K562 (cell line): ENCODE measurements around the gene HAX1. TPM values are rescaled to one million over a fixed set of nuclear protein-coding genes. Genes with fewer than 3 reads are reported as not detected.

Source experiments
- ATAC-seq: fragments of 200-7000 bp; cut with Tn5 transposase; 3 replicates; pipeline ENCODE4 v1.9.1; 2020; ENCODE audit warnings: moderate library complexity
- BruUV-seq: library from RNA; stranded (reverse); fragments of 400-500 nt; replicated peaks from 2 replicates; lab custom pipeline; 2021; lab: Mats Ljungman, UMichigan
- CTCF ChIA-PET: fragments of 300-600 bp; formaldehyde crosslinking; extraction: SDS; loops from one replicate; lab custom pipeline; 2021; ENCODE audit warnings: low intra/inter-chr PET ratio; lab: Yijun Ruan, JAX
- POLR2A ChIA-PET: fragments of 300-600, 350-650 bp; sonication (Branson Sonifier 250); formaldehyde crosslinking; extraction: SDS; loops from one replicate; lab custom pipeline; 2021; ENCODE audit warnings: antibody characterized with exemption, inconsistent platforms; lab: Yijun Ruan, JAX
- DNase-seq, 4 experiments: peaks; one replicate each; pipeline versions ENCODE4 v3.0.0 to v3.0.0-alpha.2; 2011 to 2018; ENCODE audit warnings: low spot score in 3 of 4, mixed read lengths in 3 of 4; ENCODE audit errors: extremely low read depth in 1 of 4
- FAIRE-seq: peaks from 2 replicates; lab custom pipeline; 2011; peaks lifted over from hg19 to GRCh38; lab: Jason Lieb, UNC
- H2AFZ ChIP-seq: 2 replicates; pipeline ENCODE4 v1.6.0; 2011; ENCODE audit warnings: low read depth, low read length, control low read depth, inconsistent platforms
- H3K27ac ChIP-seq: fragments of 200-600 bp; 3 replicates; pipeline ENCODE4 v1.8.0; 2011; ENCODE audit warnings: low read depth, mild to moderate bottlenecking, control low read depth, inconsistent platforms, low read length, moderate library complexity, mixed read lengths; ENCODE audit errors: extremely low read depth
- H3K27me3 ChIP-seq, 2 experiments: fragments of 300-600 bp in 1 of 2; 2 replicates in 1 of 2; 3 replicates in 1 of 2; pipeline versions ENCODE4 v1.6.0 to v1.8.0; 2011; ENCODE audit warnings: inconsistent platforms in 2 of 2, low read length in 2 of 2, mild to moderate bottlenecking in 1 of 2, mixed read lengths in 1 of 2, moderate library complexity in 1 of 2; ENCODE audit not compliant: control insufficient read depth in 2 of 2, insufficient read depth in 2 of 2
- H3K36me3 ChIP-seq: fragments of 300-600 bp; 3 replicates; pipeline ENCODE4 v1.8.0; 2011; ENCODE audit warnings: mild to moderate bottlenecking, low read length, inconsistent platforms; ENCODE audit not compliant: control insufficient read depth, insufficient read depth
- H3K4me1 ChIP-seq, 2 experiments: fragments of 200-600 bp in 1 of 2; replicated peaks in 1 of 2; 2 replicates in 1 of 2; 3 replicates in 1 of 2; pipeline versions ENCODE4 v1.5.1 to v1.8.0; 2011; ENCODE audit warnings: inconsistent platforms in 2 of 2, low read length in 2 of 2, mild to moderate bottlenecking in 1 of 2, mixed read lengths in 1 of 2, moderate library complexity in 1 of 2; ENCODE audit not compliant: control insufficient read depth in 2 of 2, insufficient read depth in 2 of 2
- H3K4me2 ChIP-seq: 2 replicates; pipeline ENCODE4 v1.6.1; 2011; ENCODE audit warnings: low read length, control low read depth, inconsistent platforms, mixed read lengths; ENCODE audit not compliant: insufficient read depth
- H3K4me3 ChIP-seq: fragments of 200-600 bp; sonication (generic), shearing (Covaris generic); 2 replicates; pipeline ENCODE4 v1.5.1; 2016; ENCODE audit warnings: control low read depth, inconsistent platforms
- H3K79me2 ChIP-seq: fragments of 200-600 bp; 3 replicates; pipeline ENCODE4 v1.8.0; 2011; ENCODE audit warnings: low read length, inconsistent platforms; ENCODE audit not compliant: control insufficient read depth, insufficient read depth
- H3K9ac ChIP-seq, 2 experiments: 2 replicates each; pipeline versions ENCODE4 v1.6.0 to v1.6.1; 2011; ENCODE audit warnings: low read depth in 2 of 2, low read length in 2 of 2, control low read depth in 1 of 2, inconsistent platforms in 1 of 2, mild to moderate bottlenecking in 1 of 2, mixed read lengths in 1 of 2; ENCODE audit not compliant: insufficient read depth in 1 of 2
- H3K9me1 ChIP-seq: one replicate; pipeline ENCODE4 v1.6.0; 2011; ENCODE audit warnings: inconsistent platforms, mild to moderate bottlenecking, low read length, moderate library complexity; ENCODE audit not compliant: control insufficient read depth, insufficient read depth
- H3K9me3 ChIP-seq: replicated peaks from 2 replicates; pipeline ENCODE4 v1.5.1; 2011; ENCODE audit warnings: low read depth, low read length, inconsistent platforms; ENCODE audit not compliant: control insufficient read depth, insufficient read depth
- H4K20me1 ChIP-seq: replicated peaks from 2 replicates; pipeline ENCODE4 v1.6.1; 2011; ENCODE audit warnings: low read length, inconsistent platforms, mixed read lengths; ENCODE audit not compliant: control insufficient read depth, insufficient read depth
- ARID1B ChIP-seq: fragments of 450-650 bp; IDR thresholded peaks from 2 replicates; pipeline ENCODE4 v1.6.1; 2016; ENCODE audit warnings: antibody characterized with exemption, mild to moderate bottlenecking, inconsistent platforms
- ATF6 ChIP-seq: sonication (generic); formaldehyde crosslinking; IDR thresholded peaks from 2 replicates; pipeline ENCODE4 v1.4.0; 2020; ENCODE audit warnings: mild to moderate bottlenecking, missing genetic modification reagents
- CBFA2T3 ChIP-seq: fragments of 450-650 bp; IDR thresholded peaks from 2 replicates; pipeline ENCODE4 v1.6.1; 2017
- CBX8 ChIP-seq: fragments of 200-600 bp; sonication (generic); IDR thresholded peaks from 2 replicates; pipeline ENCODE4 v1.6.1; 2012; ENCODE audit warnings: borderline replicate concordance, mixed run types, low read depth, mild to moderate bottlenecking, moderate library complexity, mixed read lengths, low read length, control low read depth, inconsistent platforms; ENCODE audit not compliant: poor library complexity, severe bottlenecking; ENCODE audit errors: extremely low read depth
- CHD4 ChIP-seq: fragments of 200-600 bp; sonication (generic); IDR thresholded peaks from 3 replicates; pipeline ENCODE4 v1.6.1; 2012; ENCODE audit warnings: low read depth, mild to moderate bottlenecking, mixed read lengths, low read length, inconsistent platforms; ENCODE audit not compliant: insufficient read depth, insufficient replicate concordance, poor library complexity, severe bottlenecking
- ELF4 ChIP-seq: fragments of 450-650 bp; formaldehyde crosslinking; IDR thresholded peaks from 2 replicates; pipeline ENCODE4 v1.4.0; 2022; ENCODE audit warnings: missing genetic modification characterization
- JUND ChIP-seq, 2 experiments: IDR thresholded peaks; 2 replicates in 1 of 2; 3 replicates in 1 of 2; pipeline ENCODE4 v1.6.1; 2011; ENCODE audit warnings: borderline replicate concordance in 2 of 2, low read depth in 2 of 2, low read length in 2 of 2, improper control_type of control experiment in 1 of 2, missing biosample characterization in 1 of 2, missing genetic modification characterization in 1 of 2, missing genetic modification reagents in 1 of 2
- KHSRP ChIP-seq: fragments of 450-650 bp; IDR thresholded peaks from 2 replicates; pipeline ENCODE4 v1.6.1; 2017
- NCOA6 ChIP-seq: fragments of 450-650 bp; IDR thresholded peaks from 2 replicates; pipeline ENCODE4 v1.6.1; 2017; ENCODE audit warnings: mild to moderate bottlenecking
- SIRT6 ChIP-seq: IDR thresholded peaks from one replicate; pipeline ENCODE4 v1.6.1; 2012; ENCODE audit warnings: low read depth, mild to moderate bottlenecking, control low read depth, inconsistent platforms, low read length, moderate library complexity
- ZNF165 ChIP-seq: fragments of 250-450 bp; sonication (Bioruptor Pico); IDR thresholded peaks from 2 replicates; pipeline ENCODE4 v1.4.0; 2020; ENCODE audit warnings: borderline replicate concordance
- WGBS: fragments of 100-300 bp; shearing (Covaris generic); methylation state at CpG from one replicate; pipeline ENCODE4 v1.1.6; 2016; ENCODE audit warnings: low coverage, mixed read lengths; ENCODE audit not compliant: insufficient coverage; ENCODE audit errors: missing lambda C conversion rate; 5-methylcytosine and 5-hydroxymethylcytosine counted together
- in situ Hi-C: fragments of 300-500 bp; cut with MboI; formaldehyde crosslinking; loops from 4 replicates; pipeline ENCODE4 v1.15.0; 2018; ENCODE audit warnings: inconsistent platforms, mixed read lengths
- intact Hi-C: fragments of 100-400 bp; cut with micrococcal nuclease; formaldehyde crosslinking; loops from 2 replicates; pipeline ENCODE4 v1.14.2; 2022
- polyA plus RNA-seq, 8 experiments: library from polyadenylated mRNA; depleted of rRNA in 4 of 8; stranded (reverse) in 5 of 8; unstranded in 3 of 8; fragments of >200 nt; fragmentation: Nextera tagmentation in 2 of 8; fragmentation: Illumina TruSeq in 1 of 8; extraction: Ambion mirVana in 2 of 8; extraction: Trizol in 1 of 8; gene quantifications; 2 replicates each; pipeline versions ENCODE4 v1.2.1 to v1.2.3, GENCODE V29; 2011 to 2014; ENCODE audit warnings: inconsistent platforms in 1 of 8, missing spikeins in 1 of 8
- total RNA-seq, 7 experiments: library from RNA; depleted of rRNA in 6 of 7; stranded (reverse); fragments of >200 nt in 6 of 7; fragmentation: Illumina TruSeq in 2 of 7; extraction: Trizol in 2 of 7; gene quantifications; 2 replicates each; pipeline versions ENCODE4 v1.2.1 to v1.2.3, GENCODE V29; 2011 to 2021; ENCODE audit warnings: low replicate concordance in 1 of 7
- TF ChIP-seq, protein P1 (sequence below): sonication (generic); formaldehyde crosslinking; IDR thresholded peaks from 2 replicates; pipeline ENCODE4 v1.8.1; 2023; ENCODE audit warnings: missing genetic modification reagents, mild to moderate bottlenecking, borderline replicate concordance

The HAX1 gene
- total and polyA plus RNA-seq, 9 of the 15 experiments (the other 6 are each of a cell fraction or from before 2014, with no cell fraction given) = 143 to 492 (median 234) TPM

GRCh38 chr1:154318386-154318785 is 46.0 kb downstream of the HAX1 start (continued):
- no peak for TF ChIP-seq ELF4 (CRISPR knock-in tag)

GRCh38 chr1:154320882-154321608 is 48.6 kb downstream of the HAX1 start, which contains the start of gene AQP10:
Gene AQP10, plus strand, starts transcription at chr1:154321093. Its CDS starts 63 bp downstream, at chr1:154321156.
- peak within 1 kb of the TSS; percentile 88 for H2AFZ ChIP-seq
- H3K36me3 ChIP-seq = no peaks in the 10 kb centered on the region
- intact Hi-C loops (loop anchor here (2.0 kb wide), 1 partner anchor 30 kb away; no protein-coding TSS in a partner anchor), in situ Hi-C loops (no loop called here)
- H3K27ac ChIP-seq = peak within 1 kb of the TSS; percentile 85
- H3K9me3 ChIP-seq = peaks cover 3% of the 10 kb centered on the region; the same call in 1 of the 2 replicates
- POLR2A ChIA-PET = interaction anchor here (0.5 to 1.6 kb wide), 5 partner anchors 13 to 544 kb away, joined by 3 to 8 read pairs (median 4); no protein-coding TSS in a partner anchor
- H4K20me1 ChIP-seq = no peaks in the 10 kb centered on the region
- WGBS = 0% methylated on average over 6 of the region's 9 CpGs
- H3K27me3 ChIP-seq = no peaks in the 10 kb centered on the region
- H3K4me3 ChIP-seq = peak within 1 kb of the TSS; percentile 31
- FAIRE-seq (peak; percentile 99), ATAC-seq (peak; percentile 91), DNase-seq (peak; percentile 58 to 93 (median 73))
- TSS peak; percentile 58 for BruUV-seq
- peaks cover 27 to 40% of the 10 kb centered on the region in 2 experiments; a peak in 4 of 5 replicates for H3K4me1 ChIP-seq
- H3K9me1 ChIP-seq = no peaks in the 10 kb centered on the region
- peaks cover 21% of the 10 kb centered on the region for H3K79me2 ChIP-seq
- H3K9ac ChIP-seq = peak within 1 kb of the TSS; percentile 77 to 80; a peak in 3 of 4 replicates
- CTCF ChIA-PET = no interaction called here
- peak within 1 kb of the TSS; percentile 78 for H3K4me2 ChIP-seq
- TF ChIP-seq CBX8 (no peak), NCOA6 (no peak), SIRT6 (no peak), JUND (IDR thresholded peaks at IDR 0.05; ENCODE audit: borderline replicate concordance, low read depth, low read length) (peak; percentile 80; the same call in 1 of the 2 replicates), JUND (tag; IDR thresholded peaks at IDR 0.05; ENCODE audit: borderline replicate concordance, low read depth, low read length) (peak; percentile 83; the same call in 2 of the 3 replicates), KHSRP (no peak), ZNF165 (CRISPR knock-in tag) (no peak), ATF6 (CRISPR knock-in tag) (no peak), CBFA2T3 (peak; percentile 90), CHD4 (no peak), ARID1B (peak; percentile 87)
- TF ChIP-seq, protein P1, sequence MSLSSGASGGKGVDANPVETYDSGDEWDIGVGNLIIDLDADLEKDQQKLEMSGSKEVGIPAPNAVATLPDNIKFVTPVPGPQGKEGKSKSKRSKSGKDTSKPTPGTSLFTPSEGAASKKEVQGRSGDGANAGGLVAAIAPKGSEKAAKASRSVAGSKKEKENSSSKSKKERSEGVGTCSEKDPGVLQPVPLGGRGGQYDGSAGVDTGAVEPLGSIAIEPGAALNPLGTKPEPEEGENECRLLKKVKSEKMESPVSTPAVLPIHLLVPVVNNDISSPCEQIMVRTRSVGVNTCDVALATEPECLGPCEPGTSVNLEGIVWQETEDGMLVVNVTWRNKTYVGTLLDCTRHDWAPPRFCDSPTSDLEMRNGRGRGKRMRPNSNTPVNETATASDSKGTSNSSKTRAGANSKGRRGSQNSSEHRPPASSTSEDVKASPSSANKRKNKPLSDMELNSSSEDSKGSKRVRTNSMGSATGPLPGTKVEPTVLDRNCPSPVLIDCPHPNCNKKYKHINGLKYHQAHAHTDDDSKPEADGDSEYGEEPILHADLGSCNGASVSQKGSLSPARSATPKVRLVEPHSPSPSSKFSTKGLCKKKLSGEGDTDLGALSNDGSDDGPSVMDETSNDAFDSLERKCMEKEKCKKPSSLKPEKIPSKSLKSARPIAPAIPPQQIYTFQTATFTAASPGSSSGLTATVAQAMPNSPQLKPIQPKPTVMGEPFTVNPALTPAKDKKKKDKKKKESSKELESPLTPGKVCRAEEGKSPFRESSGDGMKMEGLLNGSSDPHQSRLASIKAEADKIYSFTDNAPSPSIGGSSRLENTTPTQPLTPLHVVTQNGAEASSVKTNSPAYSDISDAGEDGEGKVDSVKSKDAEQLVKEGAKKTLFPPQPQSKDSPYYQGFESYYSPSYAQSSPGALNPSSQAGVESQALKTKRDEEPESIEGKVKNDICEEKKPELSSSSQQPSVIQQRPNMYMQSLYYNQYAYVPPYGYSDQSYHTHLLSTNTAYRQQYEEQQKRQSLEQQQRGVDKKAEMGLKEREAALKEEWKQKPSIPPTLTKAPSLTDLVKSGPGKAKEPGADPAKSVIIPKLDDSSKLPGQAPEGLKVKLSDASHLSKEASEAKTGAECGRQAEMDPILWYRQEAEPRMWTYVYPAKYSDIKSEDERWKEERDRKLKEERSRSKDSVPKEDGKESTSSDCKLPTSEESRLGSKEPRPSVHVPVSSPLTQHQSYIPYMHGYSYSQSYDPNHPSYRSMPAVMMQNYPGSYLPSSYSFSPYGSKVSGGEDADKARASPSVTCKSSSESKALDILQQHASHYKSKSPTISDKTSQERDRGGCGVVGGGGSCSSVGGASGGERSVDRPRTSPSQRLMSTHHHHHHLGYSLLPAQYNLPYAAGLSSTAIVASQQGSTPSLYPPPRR (CRISPR knock-in tag) = no peak
